Measurements from ENCODE around the gene RNF144A.

DNA sequence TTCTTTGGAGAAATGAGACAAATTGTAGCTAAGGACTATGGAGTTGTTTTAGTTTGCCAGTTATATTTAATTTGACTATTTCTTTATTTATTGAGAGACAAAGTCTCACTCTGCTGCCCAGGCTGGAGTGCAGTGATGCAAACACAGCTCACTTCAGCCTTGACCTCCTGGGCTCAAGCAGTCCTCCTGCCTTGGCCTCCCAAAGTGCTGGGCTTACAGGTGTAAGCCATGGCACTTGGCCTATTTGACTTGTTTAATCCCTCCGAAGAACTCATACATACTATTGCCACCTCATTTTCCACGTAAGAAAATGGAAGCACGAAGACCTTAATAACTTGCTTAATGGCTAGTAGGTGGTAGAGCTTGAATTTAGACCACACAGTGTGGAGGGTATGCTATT, 988 bp upstream of the RNF144A start:
- TF ChIP-seq, protein P1, sequence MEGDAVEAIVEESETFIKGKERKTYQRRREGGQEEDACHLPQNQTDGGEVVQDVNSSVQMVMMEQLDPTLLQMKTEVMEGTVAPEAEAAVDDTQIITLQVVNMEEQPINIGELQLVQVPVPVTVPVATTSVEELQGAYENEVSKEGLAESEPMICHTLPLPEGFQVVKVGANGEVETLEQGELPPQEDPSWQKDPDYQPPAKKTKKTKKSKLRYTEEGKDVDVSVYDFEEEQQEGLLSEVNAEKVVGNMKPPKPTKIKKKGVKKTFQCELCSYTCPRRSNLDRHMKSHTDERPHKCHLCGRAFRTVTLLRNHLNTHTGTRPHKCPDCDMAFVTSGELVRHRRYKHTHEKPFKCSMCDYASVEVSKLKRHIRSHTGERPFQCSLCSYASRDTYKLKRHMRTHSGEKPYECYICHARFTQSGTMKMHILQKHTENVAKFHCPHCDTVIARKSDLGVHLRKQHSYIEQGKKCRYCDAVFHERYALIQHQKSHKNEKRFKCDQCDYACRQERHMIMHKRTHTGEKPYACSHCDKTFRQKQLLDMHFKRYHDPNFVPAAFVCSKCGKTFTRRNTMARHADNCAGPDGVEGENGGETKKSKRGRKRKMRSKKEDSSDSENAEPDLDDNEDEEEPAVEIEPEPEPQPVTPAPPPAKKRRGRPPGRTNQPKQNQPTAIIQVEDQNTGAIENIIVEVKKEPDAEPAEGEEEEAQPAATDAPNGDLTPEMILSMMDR (IDR thresholded peaks at IDR 0.05) = no peak
- TF ChIP-seq POLR2A (IDR thresholded peaks at IDR 0.05) = no peak

All from right lobe of liver (tissue), 4 donors.